ENCODE data around the gene ZNF107. TPM values are rescaled to one million over a fixed set of nuclear protein-coding genes. Genes with fewer than 3 reads are reported as not detected.

ZNF107 gene
- total and polyA plus RNA-seq, 2 of the 8 experiments (the other 6 are each of a cell fraction or from before 2014, with no cell fraction given): 3.4 to 31.0 TPM

DNA sequence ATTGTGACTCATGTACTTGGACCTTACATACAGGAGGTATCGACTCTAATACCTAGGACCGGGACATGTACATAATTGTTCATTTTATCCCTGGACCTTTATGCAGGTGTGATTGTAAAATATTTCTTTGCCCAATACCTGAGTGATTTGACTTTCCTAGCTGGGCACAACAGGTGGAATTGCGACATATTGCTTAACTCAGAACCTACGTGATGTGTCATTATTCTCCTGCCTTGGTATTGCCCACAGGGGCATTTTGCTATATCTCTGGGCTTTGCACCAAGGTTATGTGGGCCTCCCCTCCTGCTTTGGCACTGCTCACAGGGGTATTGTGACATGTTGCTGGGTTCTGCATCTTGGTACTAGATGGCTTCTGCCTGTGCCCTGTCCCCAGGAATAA is 23.9 kb upstream of the ZNF107 start:
- ChIA-PET CTCF (ENCODE audit: partially characterized antibody) (no interaction called here), POLR2A (ENCODE audit: partially characterized antibody) (no interaction called here)
- Histone ChIP-seq H3K79me2 (ENCODE audit: control insufficient read depth in 1 of 2, insufficient read depth in 2 of 2, low read length in 2 of 2) (no peaks in the 10 kb centered on the region), H2BK20ac (ENCODE audit: low read length) (no peak overlapping the region), H3K27ac (ENCODE audit: low read depth, low read length) (no peak overlapping the region), H3K27me3 (replicated peaks in 1 of 4; ENCODE audit: control insufficient read depth in 3 of 4, extremely low read depth in 1 of 4, insufficient read depth in 3 of 4, low read length in 3 of 4) (no peaks in the 10 kb centered on the region), H2AFZ (ENCODE audit: low read length) (no peak overlapping the region), H4K20me1 (replicated peaks in 1 of 2; ENCODE audit: control insufficient read depth in 1 of 2, insufficient read depth in 2 of 2, low read length in 2 of 2) (no peaks in the 10 kb centered on the region), H3K56ac (replicated peaks; ENCODE audit: insufficient read length, low read depth, low read length) (no peak overlapping the region), H2BK120ac (replicated peaks; ENCODE audit: low read depth, low read length) (no peak overlapping the region), H3K4me2 (ENCODE audit: insufficient read depth in 1 of 2, low read depth in 2 of 2, low read length in 2 of 2) (no peak overlapping the region), H3K36me3 (ENCODE audit: control insufficient read depth in 2 of 4, insufficient read depth in 4 of 4, low read length in 3 of 4) (no peaks in the 10 kb centered on the region; a peak in 2 of 8 replicates), H3K23ac (ENCODE audit: insufficient read length) (no peak overlapping the region), H2BK5ac (ENCODE audit: low read depth, low read length) (no peak overlapping the region), H2BK12ac (ENCODE audit: low read depth, low read length) (no peak overlapping the region), H3K9ac (replicated peaks in 1 of 4; ENCODE audit: extremely low read depth in 1 of 4, low read depth in 3 of 4, low read length in 3 of 4) (no peak overlapping the region), H3K14ac (ENCODE audit: insufficient read length) (no peak overlapping the region), H4K91ac (replicated peaks; ENCODE audit: insufficient read length, low read length) (no peak overlapping the region), H3K4ac (replicated peaks; ENCODE audit: insufficient read length, low read depth, low read length) (no peak overlapping the region), H3K18ac (ENCODE audit: extremely low read depth, low read length) (no peak overlapping the region), H3K4me3 (ENCODE audit: extremely low read depth in 1 of 4, insufficient read depth in 2 of 4, low read depth in 3 of 4, low read length in 4 of 4) (no peak overlapping the region), H4K8ac (ENCODE audit: extremely low read depth, insufficient read depth, low read length) (no peak overlapping the region), H3K9me3 (ENCODE audit: insufficient read depth in 2 of 2, low read depth in 1 of 2, low read length in 1 of 2) (peaks cover 63 to 74% of the 10 kb centered on the region in 2 experiments), H3K4me1 (replicated peaks in 1 of 4; ENCODE audit: control insufficient read depth in 3 of 4, insufficient read depth in 4 of 4, low read length in 3 of 4) (no peaks in the 10 kb centered on the region), H3K79me1 (ENCODE audit: low read depth, low read length) (no peaks in the 10 kb centered on the region), H2BK15ac (ENCODE audit: low read length) (no peak overlapping the region), H4K5ac (ENCODE audit: insufficient read length, low read depth, low read length) (no peak overlapping the region), H3K23me2 (ENCODE audit: low read depth, low read length) (no peaks in the 10 kb centered on the region), H2AK5ac (ENCODE audit: low read depth, low read length) (no peak overlapping the region)
- WGBS, 2 experiments (ENCODE audit: extremely low coverage in 1 of 2, insufficient coverage in 1 of 2, insufficient read length in 1 of 2, insufficient replicate concordance in 2 of 2, low coverage in 1 of 2, low lambda C conversion rate in 2 of 2, missing lambda C conversion rate in 1 of 2): 82% methylated on average over 4 of the region's 4 CpGs; no CpG with 5 or more reads in 1 of the 2 experiments
- TF ChIP-seq CEBPB (IDR thresholded peaks at IDR 0.05; ENCODE audit: low read depth, low read length) (no peak), EGR1 (IDR thresholded peaks at IDR 0.05; ENCODE audit: borderline replicate concordance, low read depth, low read length) (no peak), SUZ12 (IDR thresholded peaks at IDR 0.05; ENCODE audit: low read length) (no peak), KDM5A (IDR thresholded peaks at IDR 0.05; ENCODE audit: low read length) (no peak), TAF1 (IDR thresholded peaks at IDR 0.05; ENCODE audit: low read depth, low read length) (no peak)
- TF ChIP-seq, protein P1, sequence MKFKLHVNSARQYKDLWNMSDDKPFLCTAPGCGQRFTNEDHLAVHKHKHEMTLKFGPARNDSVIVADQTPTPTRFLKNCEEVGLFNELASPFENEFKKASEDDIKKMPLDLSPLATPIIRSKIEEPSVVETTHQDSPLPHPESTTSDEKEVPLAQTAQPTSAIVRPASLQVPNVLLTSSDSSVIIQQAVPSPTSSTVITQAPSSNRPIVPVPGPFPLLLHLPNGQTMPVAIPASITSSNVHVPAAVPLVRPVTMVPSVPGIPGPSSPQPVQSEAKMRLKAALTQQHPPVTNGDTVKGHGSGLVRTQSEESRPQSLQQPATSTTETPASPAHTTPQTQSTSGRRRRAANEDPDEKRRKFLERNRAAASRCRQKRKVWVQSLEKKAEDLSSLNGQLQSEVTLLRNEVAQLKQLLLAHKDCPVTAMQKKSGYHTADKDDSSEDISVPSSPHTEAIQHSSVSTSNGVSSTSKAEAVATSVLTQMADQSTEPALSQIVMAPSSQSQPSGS (IDR thresholded peaks at IDR 0.05; ENCODE audit: low read length): no peak
- DNase-seq (ENCODE audit: low read depth in 1 of 2, low spot score in 2 of 2) (no peak), FAIRE-seq (no peak)
